GM19438 (cell line): ENCODE data around the gene ARFRP1.

Experiments
- ATAC-seq: cut with Tn5 transposase; IDR thresholded peaks from one replicate; pipeline ENCODE4 v1.9.1; 2021; ENCODE audit warnings: low read depth; ENCODE audit not compliant: unreplicated experiment

ARFRP1 gene

GRCh38 chr20:63693083-63693732 is 14.6 kb downstream of the ARFRP1 start:
- no peak for ATAC-seq

DNA sequence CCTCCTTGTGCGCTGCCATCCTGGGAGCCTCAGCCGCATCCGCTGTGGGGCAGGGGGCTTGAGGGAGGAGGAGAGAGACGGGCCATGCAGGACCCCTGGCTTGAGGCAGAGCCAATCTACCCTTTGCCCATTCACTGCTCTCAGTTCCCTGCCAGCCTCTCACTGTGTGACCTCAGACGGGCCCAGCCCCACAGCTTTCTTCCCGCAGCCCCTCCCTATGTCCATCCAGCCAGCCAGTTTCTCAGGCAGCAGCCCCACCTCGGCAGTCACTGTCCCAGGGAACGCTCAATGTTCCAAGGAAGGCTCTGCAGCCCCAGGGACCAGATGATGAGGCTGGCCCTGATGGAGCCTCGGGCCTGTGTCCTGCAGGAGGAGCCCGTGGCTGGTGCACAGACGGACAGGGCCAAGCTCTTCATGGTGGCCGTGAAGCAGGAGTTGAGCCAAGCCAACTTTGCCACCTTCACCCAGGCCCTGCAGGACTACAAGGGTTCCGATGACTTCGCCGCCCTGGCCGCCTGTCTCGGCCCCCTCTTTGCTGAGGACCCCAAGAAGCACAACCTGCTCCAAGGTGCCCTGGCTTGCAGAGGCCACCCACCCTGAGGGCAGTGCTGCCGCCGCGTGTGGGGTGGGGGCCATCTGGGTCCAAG is 15.2 kb downstream of the ARFRP1 start:
- no peak for ATAC-seq

- ATAC-seq = no peak
These were observed 15.9 kb downstream of the ARFRP1 start for GRCh38 chr20:63691711-63692435.

DNA sequence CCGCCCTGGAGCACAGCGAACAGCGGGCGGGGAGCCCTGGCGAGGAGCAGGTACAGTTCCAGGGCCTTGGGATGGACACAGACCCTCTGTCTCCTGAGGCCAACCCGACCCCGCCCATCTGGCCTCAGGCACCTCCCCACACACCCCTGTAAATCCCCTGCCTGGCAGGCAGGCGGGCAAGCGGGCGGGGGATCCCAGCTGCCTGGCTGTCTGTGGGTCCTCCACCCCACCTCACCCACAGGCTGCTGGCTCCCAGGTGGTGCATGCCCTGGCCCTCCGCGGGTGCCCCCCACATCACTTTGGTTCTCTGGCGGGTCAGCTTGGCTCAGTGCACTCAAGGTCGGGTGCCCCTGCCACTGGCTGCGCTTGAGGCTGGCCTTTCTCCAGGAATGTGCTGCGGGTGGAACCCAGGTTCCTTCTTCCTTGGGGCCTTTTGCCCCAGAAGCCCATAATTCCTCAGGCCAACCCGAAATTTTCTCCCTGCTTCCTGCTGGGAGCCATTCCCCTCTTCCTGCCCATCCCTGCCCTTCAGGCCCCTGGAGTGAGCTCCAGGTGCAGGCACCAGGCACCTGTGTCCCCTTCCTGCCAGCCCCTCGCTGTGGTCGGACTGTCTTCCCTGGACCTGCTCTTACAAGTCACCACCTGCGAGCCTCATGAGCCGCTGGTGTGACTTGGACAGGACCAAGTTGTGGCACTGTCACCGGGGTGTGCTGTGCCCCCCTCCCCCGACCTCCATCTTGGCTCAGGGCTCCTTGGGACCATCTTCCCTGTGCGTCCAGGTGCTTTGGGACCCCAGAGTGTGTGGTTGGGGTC is 16.7 kb downstream of the ARFRP1 start:
- no peak for ATAC-seq

DNA sequence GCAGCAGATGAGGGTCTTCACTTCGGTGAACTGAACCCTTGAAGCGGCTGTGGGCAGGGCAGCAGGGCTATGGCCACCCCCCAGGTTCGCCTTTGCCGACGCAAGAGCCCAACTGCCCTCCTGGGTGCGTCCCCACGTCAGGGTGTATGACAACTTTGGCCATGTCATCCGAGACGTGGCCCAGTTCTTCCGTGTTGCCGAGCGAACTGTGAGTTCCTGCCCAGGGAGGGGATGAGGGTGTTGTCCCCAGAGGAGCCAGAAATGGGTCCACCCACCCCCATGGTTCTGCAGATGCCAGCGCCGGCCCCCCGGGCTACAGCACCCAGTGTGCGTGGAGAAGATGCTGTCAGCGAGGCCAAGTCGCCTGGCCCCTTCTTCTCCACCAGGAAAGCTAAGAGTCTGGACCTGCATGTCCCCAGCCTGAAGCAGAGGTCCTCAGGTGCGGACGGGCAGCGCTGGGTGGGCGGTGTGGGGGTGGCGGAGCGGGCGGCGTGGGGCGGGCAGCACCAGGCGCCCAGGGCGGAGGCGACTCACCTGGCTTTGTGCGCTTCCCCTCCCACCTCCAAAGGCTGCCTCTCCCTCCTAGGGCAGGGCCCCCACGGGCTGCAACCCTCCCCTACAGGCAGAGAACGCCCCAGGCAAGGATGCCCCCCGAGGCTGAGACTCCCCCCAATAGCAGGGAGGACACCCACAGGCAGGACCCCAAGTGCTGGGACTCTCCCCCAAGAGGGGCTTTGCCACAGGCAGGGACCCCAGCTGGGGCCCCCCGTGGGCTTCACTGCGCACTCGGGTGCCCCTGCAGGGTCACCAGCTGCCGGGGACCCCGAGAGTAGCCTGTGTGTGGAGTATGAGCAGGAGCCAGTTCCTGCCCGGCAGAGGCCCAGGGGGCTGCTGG is 17.5 kb downstream of the ARFRP1 start:
- no peak for ATAC-seq

DNA sequence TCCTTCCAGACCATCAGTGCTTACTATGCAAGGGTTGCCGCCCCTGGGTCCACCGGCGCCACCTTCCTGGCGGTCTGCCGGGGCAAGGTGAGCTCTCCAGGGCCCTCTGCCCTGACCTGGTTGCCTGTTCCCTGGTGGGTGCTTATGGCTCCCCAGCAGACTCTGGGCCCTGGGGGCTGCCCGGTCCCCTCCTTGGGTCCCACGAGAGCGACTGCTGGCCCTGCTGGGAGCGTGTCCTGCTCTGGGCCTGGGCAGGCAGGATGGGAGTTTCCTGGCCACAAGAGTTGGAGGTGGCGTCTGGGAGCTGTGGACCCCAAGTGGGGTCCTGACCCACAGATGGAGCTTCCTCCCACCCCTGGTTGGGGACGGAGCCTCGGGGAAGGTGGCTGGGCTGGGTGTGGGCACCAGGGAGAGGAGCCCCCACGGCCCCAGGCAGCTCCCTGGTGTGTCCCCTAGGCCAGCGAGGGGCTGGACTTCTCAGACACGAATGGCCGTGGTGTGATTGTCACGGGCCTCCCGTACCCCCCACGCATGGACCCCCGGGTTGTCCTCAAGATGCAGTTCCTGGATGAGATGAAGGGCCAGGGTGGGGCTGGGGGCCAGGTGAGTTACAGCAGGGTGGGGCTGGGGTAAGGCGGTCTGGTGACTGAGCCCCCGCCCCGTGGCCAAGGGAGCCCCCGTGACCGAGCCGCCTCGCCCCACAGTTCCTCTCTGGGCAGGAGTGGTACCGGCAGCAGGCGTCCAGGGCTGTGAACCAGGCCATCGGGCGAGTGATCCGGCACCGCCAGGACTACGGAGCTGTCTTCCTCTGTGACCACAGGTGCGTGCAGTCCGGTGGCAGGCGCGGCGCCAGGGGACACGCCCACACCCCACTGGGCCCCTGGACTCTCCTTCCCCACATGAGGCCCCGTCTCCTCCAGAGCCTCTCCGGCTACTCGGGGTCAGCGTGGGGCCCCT is 18.5 kb downstream of the ARFRP1 start:
- no peak for ATAC-seq

GRCh38 chr20:63688228-63689045 is 19.3 kb downstream of the ARFRP1 start:
- ATAC-seq = no peak

DNA sequence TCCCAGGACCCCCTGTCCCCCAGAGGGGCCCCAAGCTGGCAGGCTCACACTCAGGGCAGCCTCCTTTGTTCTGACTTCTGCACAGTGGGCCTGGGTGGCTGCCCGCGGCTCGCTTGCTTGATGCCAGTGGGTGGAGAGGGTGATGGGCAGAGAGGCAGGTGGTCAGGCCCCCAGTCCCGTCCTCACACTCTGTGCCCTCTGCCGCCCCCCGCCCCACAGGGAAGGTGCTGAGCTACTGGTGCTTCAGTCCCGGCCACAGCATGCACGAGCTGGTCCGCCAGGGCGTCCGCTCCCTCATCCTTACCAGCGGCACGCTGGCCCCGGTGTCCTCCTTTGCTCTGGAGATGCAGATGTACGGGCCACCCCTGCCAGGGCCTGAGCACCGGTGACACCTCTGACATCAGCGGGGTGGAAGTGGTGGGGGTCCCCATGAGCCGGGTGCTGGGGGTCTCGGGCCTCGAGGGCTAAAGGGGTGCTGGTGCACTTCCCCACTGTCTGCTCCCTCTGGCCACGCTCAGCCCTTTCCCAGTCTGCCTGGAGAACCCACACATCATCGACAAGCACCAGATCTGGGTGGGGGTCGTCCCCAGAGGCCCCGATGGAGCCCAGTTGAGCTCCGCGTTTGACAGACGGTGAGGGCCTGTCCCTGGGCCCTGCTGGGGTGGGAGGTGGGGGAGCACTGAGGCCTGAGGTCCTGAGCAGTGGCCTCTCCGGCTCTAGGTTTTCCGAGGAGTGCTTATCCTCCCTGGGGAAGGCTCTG is 20.2 kb downstream of the ARFRP1 start:
- ATAC-seq = no peak

GRCh38 chr20:63686492-63687321 is 21.1 kb downstream of the ARFRP1 start:
- ATAC-seq = no peak

DNA sequence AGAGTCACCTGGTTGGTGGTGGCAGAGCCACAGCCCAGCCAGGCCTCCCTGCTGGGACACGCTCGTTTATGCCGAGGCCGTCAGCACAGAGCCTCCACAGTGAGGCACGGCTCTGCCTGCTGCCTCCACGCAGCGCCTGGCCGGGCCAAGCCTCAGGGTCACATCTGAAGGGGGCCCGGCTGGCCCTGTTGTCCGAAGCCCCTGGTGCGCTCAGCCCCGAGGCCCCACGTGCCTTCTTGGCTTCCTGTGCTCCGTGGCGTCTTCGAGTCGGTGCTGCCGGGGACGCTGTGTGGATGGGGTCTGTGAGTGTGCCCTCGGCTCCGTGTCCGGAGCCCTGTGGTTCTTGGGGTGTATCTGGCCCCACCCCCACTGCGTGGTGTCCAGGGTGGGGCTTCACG is 21.7 kb downstream of the ARFRP1 start:
- no peak for ATAC-seq

DNA sequence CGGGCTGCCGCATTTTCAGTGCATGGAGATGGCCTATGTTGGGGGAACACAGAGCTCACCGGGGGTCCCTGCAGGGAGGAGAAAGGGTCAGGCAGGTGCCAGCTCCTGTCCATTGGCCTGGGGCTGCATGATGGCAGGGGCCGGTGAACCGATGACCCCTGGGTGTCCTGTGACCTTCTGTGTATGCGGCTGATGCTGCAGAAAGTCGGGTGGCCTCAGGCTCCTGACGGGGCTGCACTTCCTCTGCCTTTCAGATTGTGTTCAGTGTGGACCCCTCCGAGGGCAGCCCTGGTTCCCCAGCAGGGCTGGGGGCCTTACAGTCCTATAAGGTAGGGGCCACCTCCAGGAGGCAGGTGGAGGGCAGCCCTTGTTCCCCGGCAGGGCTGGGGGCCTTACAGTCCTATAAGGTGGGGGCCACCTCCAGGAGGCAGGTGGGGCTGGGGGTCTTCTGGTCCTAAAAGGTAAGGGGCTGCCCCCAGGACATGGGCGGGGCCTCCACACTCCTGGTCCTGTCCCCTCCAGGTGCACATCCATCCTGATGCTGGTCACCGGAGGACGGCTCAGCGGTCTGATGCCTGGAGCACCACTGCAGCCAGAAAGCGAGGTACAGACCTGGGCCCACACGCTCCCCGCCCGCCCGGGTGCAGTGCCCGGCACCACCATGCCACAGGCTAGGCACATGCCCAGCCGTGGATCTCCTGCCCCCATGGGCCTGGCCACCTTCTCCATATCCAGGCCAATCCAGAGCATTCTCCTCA is 22.3 kb downstream of the ARFRP1 start:
- ATAC-seq = no peak

DNA sequence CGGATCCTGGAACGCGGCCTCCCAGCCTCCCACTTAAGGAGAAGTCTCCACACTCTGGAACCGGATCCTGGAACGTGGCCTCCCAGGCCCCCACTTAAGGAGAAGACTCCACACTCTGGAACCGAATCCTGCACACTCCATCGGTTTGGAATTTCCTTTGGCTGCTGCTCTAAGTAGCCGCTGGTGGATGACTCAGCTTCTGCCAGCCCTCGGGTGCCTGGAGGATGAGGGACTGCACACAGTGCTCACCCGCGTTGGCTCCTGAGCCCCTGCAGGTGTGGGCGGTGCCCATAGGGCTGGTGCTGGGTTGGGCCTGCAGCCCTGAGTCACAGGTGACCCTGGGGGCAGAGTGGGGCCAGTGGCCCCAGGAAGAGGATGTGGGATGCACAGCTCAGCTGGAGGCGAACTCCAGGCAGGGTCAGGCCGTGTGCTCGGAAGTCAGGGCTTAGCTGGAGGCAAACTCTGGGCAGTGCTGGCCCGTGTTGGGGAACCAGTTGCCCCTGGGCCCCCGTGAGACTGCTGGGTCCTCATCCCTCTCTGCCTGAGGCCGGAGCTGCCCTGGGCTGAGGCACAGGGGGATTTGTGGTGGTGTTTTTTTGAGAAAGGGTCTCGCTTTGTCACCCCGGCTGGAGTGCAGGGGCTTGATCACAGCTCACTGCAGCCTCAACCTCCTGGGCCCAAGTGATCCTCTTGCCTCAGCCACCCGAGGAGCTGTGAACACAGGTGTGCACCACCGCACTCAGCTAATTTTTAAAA is 25.2 kb downstream of the ARFRP1 start:
- no peak for ATAC-seq

DNA sequence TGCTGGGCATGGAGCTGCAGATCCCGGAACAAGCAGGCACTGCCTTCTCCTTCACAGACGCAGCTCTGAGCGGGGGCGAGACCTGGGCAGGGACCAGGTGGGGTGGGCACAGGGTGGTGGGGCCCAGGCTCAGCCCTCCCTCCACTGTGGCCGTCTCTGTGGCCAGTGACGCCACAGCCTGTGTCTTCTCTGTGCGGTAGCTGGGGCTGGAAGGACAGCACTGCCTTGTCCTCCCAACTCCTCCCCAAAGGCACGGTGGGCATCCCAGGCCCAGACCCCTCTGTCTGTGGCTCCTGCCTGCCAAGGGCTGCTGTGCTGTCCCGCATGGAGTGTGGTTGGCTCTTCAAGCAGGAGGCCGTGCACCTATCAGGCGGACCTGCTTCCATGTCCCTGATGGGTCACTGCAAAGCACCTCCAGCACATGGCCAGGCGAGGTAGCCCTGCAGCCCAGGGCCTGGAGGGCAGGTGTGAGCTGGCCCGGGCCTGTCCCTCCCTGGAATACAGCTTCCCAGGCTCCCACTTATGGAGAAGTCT is 26.1 kb downstream of the ARFRP1 start:
- ATAC-seq = no peak

DNA sequence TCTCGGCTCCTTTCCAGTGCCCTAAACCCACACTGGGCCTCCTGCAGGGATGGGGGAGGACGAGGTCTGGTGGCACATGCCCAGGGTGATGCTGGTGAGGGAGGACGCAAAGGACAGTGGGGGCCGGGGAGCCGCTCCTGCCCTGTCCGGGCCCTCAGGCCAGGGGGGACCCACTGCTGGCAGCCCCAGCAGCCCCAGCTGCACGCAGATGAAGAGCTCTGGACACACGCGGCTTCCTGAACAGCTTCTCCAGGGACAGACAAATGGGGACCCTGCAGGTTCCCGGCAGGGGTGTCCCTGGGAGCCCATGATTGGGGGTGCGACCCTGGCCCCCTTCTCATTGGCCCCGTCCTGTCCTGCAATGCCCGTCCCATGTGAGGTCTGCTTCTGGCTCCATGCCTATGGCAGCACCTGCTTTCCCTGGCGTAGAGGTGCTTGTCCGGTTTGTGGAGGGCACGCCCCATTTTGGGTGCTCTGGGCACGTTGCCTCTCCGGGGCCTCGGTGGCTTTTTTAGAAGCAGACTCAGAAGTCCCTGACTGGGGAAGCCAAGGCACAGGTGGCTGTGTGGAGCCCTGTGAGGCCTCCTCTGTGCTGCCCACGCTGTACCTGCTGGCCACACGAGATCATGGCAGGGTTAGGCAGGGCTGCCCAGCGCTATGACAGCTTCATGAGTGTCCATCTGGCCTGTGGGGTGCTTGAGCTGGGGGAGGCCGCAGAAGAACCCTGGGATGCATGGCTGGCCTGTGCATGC is 26.7 kb downstream of the ARFRP1 start:
- no peak for ATAC-seq
